Measurements from ENCODE around the gene BCO2.
"Not testable (repeated sequence)": the region's sequence is repeated elsewhere in the genome, so short reads cannot be mapped to it uniquely, and the experiment has no call there.

Gene BCO2

GRCh38 chr11:112166562-112166961, 8.8 kb upstream of the BCO2 start:
- DNase-seq (ENCODE audit: low read depth), result no peak

DNA sequence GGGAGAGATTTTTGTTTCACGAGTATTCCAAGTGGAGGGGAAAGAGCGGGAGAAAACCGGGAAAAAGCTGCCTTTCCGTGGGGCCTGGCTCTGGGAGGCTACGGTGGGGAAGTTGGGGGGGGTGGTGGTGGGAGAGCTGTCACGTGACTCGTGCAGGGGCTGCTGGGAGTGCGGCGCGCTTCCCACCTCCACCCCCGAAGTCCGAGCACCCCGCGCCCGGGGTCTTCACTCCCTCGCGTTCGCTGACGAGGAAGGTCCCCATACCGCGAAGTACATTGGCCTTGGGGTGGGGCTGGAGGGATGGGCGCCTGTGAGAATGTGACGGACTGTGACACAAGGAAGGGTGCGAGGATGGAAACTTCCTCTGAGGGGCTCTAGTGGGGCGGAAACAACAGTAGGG, 8.2 kb upstream of the BCO2 start, which contains the start of gene TEX12:
Gene TEX12, plus strand, starts transcription at position 228 of the 400 bp plus-strand sequence. CDS start 1,897 bp downstream, outside the sequence.
- no peak for DNase-seq (ENCODE audit: low read depth)

GRCh38 chr11:112172362-112172994, 2.8 kb upstream of the BCO2 start:
- no peak for DNase-seq (ENCODE audit: low read depth)

GRCh38 chr11:112173152-112173551, 2.2 kb upstream of the BCO2 start:
- no peak for DNase-seq (ENCODE audit: low read depth)

DNA sequence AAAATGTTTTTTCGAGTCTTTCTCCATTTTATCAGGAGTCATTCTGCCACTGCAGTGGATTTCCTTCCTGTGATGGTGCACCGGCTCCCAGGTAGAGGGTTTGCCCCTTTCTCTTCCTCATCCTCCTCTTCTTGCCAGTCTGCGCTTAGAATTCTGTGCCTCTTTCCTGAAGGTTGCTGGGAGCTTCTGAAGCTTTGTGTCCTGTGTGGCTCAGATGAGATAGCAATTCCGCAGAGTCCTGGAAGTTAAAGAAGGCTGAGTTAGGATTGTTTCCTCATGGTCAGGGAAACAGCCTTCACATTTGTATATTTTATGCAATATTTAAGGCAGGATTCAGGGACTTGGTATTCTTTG, 264 bp downstream of the BCO2 start:
- DNase-seq (ENCODE audit: low read depth), result no peak

DNA sequence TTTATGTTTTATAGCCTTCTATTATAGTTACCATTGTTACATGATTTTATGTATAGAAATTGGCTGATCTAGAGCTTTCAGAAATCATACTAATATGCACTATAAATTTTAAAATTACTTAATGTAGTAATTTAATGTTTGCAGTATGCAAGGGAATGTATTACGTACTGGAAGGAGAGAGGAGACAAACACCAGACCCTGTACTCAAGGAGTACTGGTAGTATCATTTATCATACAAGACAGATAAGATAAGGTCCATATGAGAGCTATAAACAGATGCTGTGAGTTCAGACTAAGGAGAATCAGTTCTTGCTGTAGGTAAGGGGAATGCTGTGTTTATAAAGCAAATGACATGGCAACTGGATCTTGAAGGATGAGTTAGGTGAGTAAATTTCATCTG, 765 bp downstream of the BCO2 start:
- no peak for DNase-seq (ENCODE audit: low read depth)

DNA sequence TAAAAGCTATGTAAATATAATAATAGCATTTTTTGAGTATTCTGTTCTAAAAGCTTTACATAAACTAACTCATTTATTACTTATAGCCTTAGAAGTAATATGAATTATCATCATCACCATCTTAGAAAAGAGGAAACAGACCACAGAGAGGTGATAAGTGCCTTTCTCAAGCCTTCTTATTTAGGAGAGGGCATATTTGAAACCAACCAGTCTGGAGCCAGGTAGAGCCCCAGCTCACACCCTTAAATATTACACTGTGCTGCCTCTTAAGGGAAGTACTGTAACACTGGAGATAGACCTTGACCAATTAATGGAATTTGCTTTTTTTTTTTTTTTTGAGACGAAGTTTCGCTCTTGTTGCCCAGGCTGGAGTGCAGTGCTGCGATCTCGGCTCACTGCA, 2.3 kb downstream of the BCO2 start:
- DNase-seq (ENCODE audit: low read depth), result no peak

GRCh38 chr11:112178428-112178827, 3.1 kb downstream of the BCO2 start:
- DNase-seq (ENCODE audit: low read depth), result no peak

- DNase-seq (ENCODE audit: low read depth), result no peak
Observed at GRCh38 chr11:112178936-112179335, 3.6 kb downstream of the BCO2 start.

DNA sequence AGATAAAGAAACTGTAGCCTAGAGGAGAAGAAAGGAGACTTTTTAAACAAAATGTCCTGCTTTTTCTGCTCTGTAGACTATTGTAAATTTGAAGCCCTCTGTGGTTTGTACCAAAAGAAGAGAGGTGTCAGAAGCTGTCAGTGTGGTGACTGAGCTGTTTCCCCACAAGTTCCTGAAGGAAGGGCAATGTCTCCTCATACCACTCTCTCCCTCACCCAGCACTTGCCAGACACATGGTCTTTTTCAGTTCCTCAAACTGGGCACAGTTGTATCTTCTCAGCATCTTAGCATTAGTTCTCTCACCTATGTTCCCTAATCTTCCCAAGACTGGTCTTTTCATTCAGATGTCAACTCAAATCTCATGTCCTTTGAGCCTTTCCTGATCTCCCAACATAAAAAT, 4.3 kb downstream of the BCO2 start:
- no peak for DNase-seq (ENCODE audit: low read depth)

GRCh38 chr11:112182867-112183266, 7.6 kb downstream of the BCO2 start:
- no peak for DNase-seq (ENCODE audit: low read depth)

DNA sequence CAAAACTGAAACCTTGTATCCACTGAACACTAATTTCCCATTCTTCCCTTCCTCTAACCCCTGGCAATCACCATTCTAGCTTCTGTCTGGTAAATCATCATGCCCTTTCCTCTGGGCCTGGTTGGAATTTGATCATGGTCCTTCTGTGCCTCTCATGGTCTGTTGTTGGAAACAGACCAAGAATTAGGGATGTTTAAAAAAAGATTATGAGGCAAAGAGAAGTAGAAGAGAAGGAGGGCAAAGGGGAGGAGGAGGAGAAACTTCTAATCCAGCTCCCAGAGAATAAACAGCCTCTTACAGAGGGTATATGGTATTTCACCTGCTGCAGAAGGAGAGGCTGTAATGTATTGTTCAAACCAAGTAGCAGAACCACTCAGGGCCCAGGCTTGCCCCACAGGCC, 10.6 kb downstream of the BCO2 start:
- no peak for DNase-seq (ENCODE audit: low read depth)

- DNase-seq (ENCODE audit: low read depth), result no peak
Observed at GRCh38 chr11:112186304-112186703, 11.0 kb downstream of the BCO2 start.

DNA sequence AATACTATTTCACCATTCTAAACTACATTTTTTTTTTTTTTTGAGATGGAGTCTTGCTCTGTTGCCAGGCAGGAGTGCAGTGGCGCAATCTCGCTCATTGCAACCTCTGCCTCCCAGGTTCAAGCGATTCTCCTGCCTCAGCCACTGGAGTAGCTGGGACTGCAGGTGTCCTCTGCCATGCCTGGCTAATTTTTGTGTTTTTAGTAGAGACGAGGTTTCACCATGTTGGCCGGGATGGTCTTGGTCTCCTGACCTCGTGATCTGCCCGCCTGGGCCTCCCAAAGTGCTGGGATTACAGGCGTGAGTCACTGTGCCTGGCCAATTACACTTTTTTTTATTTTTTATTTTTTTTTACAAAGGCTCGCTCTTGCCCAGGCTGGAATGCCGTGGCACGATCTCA, 19.8 kb downstream of the BCO2 start:
- DNase-seq (ENCODE audit: low read depth), result not testable (repeated sequence)

DNA sequence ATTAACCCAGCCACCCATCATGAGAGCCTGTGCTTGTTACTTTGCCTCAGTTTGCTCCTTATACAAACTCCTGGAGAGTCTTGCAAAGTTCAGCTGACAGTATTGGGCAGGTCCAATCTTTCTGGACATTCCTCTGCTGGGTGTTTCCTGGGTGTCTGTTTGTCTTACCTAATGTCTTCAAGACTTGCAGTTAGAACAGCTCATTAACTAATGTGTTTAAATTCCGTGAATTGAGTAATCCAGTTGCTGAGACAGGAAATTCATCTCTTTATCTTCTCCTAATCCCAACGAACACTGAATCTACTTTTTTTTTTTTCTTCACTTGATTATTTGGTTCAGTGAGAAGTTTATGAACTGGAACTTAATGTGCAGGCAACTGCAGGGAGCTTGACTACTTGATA, 20.6 kb downstream of the BCO2 start:
- DNase-seq (ENCODE audit: low read depth), result no peak

GRCh38 chr11:112196519-112197087, 21.3 kb downstream of the BCO2 start:
- DNase-seq (ENCODE audit: low read depth), result no peak

GRCh38 chr11:112199101-112199500, 23.8 kb downstream of the BCO2 start:
- not testable (repeated sequence) for DNase-seq (ENCODE audit: low read depth)

- DNase-seq (ENCODE audit: low read depth), result no peak
Observed at GRCh38 chr11:112200252-112200651, 24.9 kb downstream of the BCO2 start.

DNA sequence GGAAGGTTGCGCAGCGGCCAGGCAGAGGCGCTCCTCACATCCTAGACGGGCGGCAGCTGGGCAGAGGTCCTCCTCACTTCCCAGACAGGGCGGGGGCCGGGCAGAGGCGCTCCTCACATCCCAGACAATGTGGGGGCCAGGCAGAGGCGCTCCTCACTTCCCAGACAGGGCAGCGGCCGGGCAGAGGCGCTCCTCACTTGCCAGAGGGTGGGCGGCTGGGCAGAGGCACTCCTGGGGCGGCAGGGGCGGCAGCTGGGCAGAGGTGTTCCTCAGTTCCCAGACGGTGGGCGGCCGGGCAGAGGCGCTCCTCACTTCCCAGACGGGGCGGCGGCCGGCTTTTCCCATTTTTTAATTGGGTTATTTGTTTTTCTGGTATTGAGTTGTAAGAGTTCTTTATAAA, 30.8 kb downstream of the BCO2 start:
- DNase-seq (ENCODE audit: low read depth), result no peak

- no peak for DNase-seq (ENCODE audit: low read depth)
Observed at GRCh38 chr11:112210890-112211289, 35.6 kb downstream of the BCO2 start.

DNA sequence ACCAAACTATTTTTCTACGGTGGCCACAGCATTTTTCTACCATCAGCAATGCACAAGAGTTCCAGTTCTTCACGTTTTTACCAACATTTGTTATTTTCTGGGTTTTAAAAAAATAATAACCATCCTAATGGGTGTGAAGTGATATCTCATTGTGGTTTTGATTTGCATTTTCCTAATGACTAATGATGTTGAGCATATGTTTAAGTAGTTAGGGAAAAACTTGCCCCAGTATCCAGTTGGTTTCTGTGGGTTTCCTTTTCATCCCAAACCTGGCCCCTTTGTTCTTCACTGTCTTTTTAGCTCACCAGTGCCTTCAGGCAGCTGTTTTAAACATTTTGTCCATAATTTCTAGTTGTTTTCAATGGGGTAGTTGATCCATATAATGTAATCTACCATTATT, 36.2 kb downstream of the BCO2 start:
- DNase-seq (ENCODE audit: low read depth), result no peak

GRCh38 chr11:112212290-112212689, 37.0 kb downstream of the BCO2 start:
- DNase-seq (ENCODE audit: low read depth), result no peak

- no peak for DNase-seq (ENCODE audit: low read depth)
Observed at GRCh38 chr11:112212710-112213109, 37.4 kb downstream of the BCO2 start.

- no peak for DNase-seq (ENCODE audit: low read depth)
Observed at GRCh38 chr11:112213753-112214152, 38.4 kb downstream of the BCO2 start.
